Karpas-422 (cell line): ENCODE measurements around the gene RNF152. TPM values are rescaled to one million over a fixed set of nuclear protein-coding genes. Genes with fewer than 3 reads are reported as not detected.

Experiments
- DNase-seq: peaks from one replicate; pipeline ENCODE4 v3.0.0-alpha.2; 2015
- H2AFZ ChIP-seq: fragments of 200-600 bp; sonication (generic); 2 replicates; pipeline ENCODE4 v1.6.1; 2014; ENCODE audit warnings: antibody characterized with exemption, low read length, mixed read lengths
- H3K27ac ChIP-seq: fragments of 200-600 bp; sonication (generic); 2 replicates; pipeline ENCODE4 v1.5.1; 2014; ENCODE audit warnings: mild to moderate bottlenecking, low read length, moderate library complexity
- H3K27me3 ChIP-seq: fragments of 200-600 bp; sonication (generic); 2 replicates; pipeline ENCODE4 v1.6.1; 2014; ENCODE audit warnings: low read length, mixed read lengths
- H3K36me3 ChIP-seq: fragments of 200-600 bp; sonication (generic); 2 replicates; pipeline ENCODE4 v1.6.1; 2014; ENCODE audit warnings: low read length, mixed read lengths; ENCODE audit not compliant: insufficient read depth
- H3K4me1 ChIP-seq: fragments of 200-600 bp; sonication (generic); 2 replicates; pipeline ENCODE4 v1.6.1; 2014; ENCODE audit warnings: mild to moderate bottlenecking, low read length, mixed read lengths
- H3K4me2 ChIP-seq: fragments of 200-600 bp; sonication (generic); 2 replicates; pipeline ENCODE4 v1.6.1; 2014; ENCODE audit warnings: low read length, low read depth, mild to moderate bottlenecking; ENCODE audit not compliant: poor library complexity, severe bottlenecking
- H3K4me3 ChIP-seq: fragments of 200-600 bp; sonication (generic); 2 replicates; pipeline ENCODE4 v1.5.1; 2014; ENCODE audit warnings: mild to moderate bottlenecking, antibody characterized with exemption, low read length, mixed read lengths
- H3K79me2 ChIP-seq: fragments of 200-600 bp; sonication (generic); 2 replicates; pipeline ENCODE4 v1.6.1; 2014; ENCODE audit warnings: mild to moderate bottlenecking, low read length, mixed read lengths
- H3K9ac ChIP-seq: fragments of 200-600 bp; sonication (generic); 2 replicates; pipeline ENCODE4 v1.6.0; 2014; ENCODE audit warnings: low read length
- H3K9me2 ChIP-seq: fragments of 200-600 bp; sonication (generic), shearing (Covaris generic); replicated peaks from 2 replicates; pipeline ENCODE4 v1.6.0; 2014; ENCODE audit warnings: mild to moderate bottlenecking, low read length, moderate library complexity; ENCODE audit not compliant: insufficient read depth
- H3K9me3 ChIP-seq: fragments of 300-700, 200-600 bp; sonication (generic); 2 replicates; pipeline ENCODE4 v1.6.1; 2014; ENCODE audit warnings: low read length, mixed read lengths
- H4K20me1 ChIP-seq: fragments of 200-600 bp; sonication (generic); 2 replicates; pipeline ENCODE4 v1.6.1; 2014; ENCODE audit warnings: mild to moderate bottlenecking, antibody characterized with exemption, low read length, low read depth; ENCODE audit not compliant: insufficient read depth
- total RNA-seq: library from RNA; depleted of rRNA; stranded (reverse); fragments of >200 nt; shearing (Covaris generic); gene quantifications from 2 replicates; pipeline ENCODE4 v1.2.3, GENCODE V29; 2014; ENCODE audit warnings: low replicate concordance

RNF152 gene
- total RNA-seq, 1 experiment from 2014 or later: 0.07 TPM

- Histone ChIP-seq H4K20me1 (no peaks in the 10 kb centered on the region), H2AFZ (no peak overlapping the region), H3K9ac (no peak overlapping the region), H3K4me1 (no peaks in the 10 kb centered on the region), H3K9me3 (no peaks in the 10 kb centered on the region), H3K4me2 (no peak overlapping the region), H3K27me3 (no peaks in the 10 kb centered on the region), H3K9me2 (no peaks in the 10 kb centered on the region), H3K79me2 (no peaks in the 10 kb centered on the region), H3K36me3 (no peaks in the 10 kb centered on the region), H3K4me3 (no peak overlapping the region), H3K27ac (no peak overlapping the region)
- DNase-seq: no peak
Measured at GRCh38 chr18:61765097-61765496, 127.7 kb downstream of the RNF152 start.

GRCh38 chr18:61764381-61764780 is 128.4 kb downstream of the RNF152 start:
- Histone ChIP-seq H3K4me3 (no peak overlapping the region), H3K9me3 (no peaks in the 10 kb centered on the region), H3K36me3 (no peaks in the 10 kb centered on the region), H3K4me2 (no peak overlapping the region), H3K4me1 (no peaks in the 10 kb centered on the region), H3K9ac (no peak overlapping the region), H3K79me2 (no peaks in the 10 kb centered on the region), H4K20me1 (no peaks in the 10 kb centered on the region), H2AFZ (no peak overlapping the region), H3K27ac (no peak overlapping the region), H3K9me2 (0 out of 2 replicates have a peak, but pooled peaks cover 3% of the 10 kb centered on the region), H3K27me3 (no peaks in the 10 kb centered on the region)
- DNase-seq: no peak

DNA sequence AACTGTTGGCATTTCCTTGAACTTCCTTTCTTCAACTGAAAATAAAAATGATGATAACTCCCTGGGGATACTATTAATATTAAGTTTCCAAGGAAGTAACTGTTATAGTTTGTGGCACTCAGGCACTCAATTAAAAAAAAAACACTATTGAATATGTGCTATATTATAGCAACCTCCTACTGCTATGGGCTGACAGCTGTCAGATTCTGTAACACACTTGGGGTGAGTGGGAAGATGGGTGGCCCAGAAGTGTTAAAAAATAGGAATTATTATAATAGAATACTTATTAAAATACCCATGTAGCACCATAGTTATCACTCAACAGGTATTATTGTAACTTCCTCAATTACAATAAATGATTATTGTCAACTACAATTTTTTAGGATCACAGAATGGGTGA is 130.9 kb downstream of the RNF152 start:
- no peaks in the 10 kb centered on the region for H3K27me3 ChIP-seq
- H2AFZ ChIP-seq: no peak overlapping the region
- no peak overlapping the region for H3K4me3 ChIP-seq
- 0 out of 2 replicates have a peak, but pooled peaks cover 3% of the 10 kb centered on the region for H3K9me2 ChIP-seq
- no peak overlapping the region for H3K27ac ChIP-seq
- H3K36me3 ChIP-seq: no peaks in the 10 kb centered on the region
- H3K9ac ChIP-seq: no peak overlapping the region
- H3K4me2 ChIP-seq: no peak overlapping the region
- no peaks in the 10 kb centered on the region for H4K20me1 ChIP-seq
- no peaks in the 10 kb centered on the region for H3K79me2 ChIP-seq
- DNase-seq: no peak
- no peaks in the 10 kb centered on the region for H3K9me3 ChIP-seq
- no peaks in the 10 kb centered on the region for H3K4me1 ChIP-seq
